GM21360 (cell line): Measurements from ENCODE around the gene REEP5.
"Not testable (repeated sequence)": the region's sequence is repeated elsewhere in the genome, so short reads cannot be mapped to it uniquely, and the experiment has no call there.

Experiments used
- ATAC-seq: cut with Tn5 transposase; IDR thresholded peaks from one replicate; pipeline ENCODE4 v1.9.1; 2021; ENCODE audit warnings: mild to moderate bottlenecking, moderate library complexity; ENCODE audit not compliant: unreplicated experiment

REEP5 gene

GRCh38 chr5:112921833-112922817 is at the start of gene REEP5:
REEP5 (minus strand) TSS chr5:112922227; CDS start chr5:112922190, 37 bp downstream.
- peak; percentile 51 for ATAC-seq

GRCh38 chr5:112971276-112971675 is 49.2 kb upstream of the REEP5 start:
- no peak for ATAC-seq

- no peak for ATAC-seq
Observed at GRCh38 chr5:112968411-112969106, 46.5 kb upstream of the REEP5 start.

GRCh38 chr5:112967520-112968083 is 45.6 kb upstream of the REEP5 start:
- no peak for ATAC-seq

GRCh38 chr5:112965733-112966306 is 43.8 kb upstream of the REEP5 start:
- no peak for ATAC-seq

GRCh38 chr5:112963374-112963733 is 41.3 kb upstream of the REEP5 start:
- not testable (repeated sequence) for ATAC-seq

- no peak for ATAC-seq
Observed at GRCh38 chr5:112960863-112961504, 39.0 kb upstream of the REEP5 start.

GRCh38 chr5:112960315-112960714 is 38.3 kb upstream of the REEP5 start:
- ATAC-seq, result no peak

- ATAC-seq, result not testable (repeated sequence)
Observed at GRCh38 chr5:112959872-112960271, 37.8 kb upstream of the REEP5 start.

- peak; percentile 83 for ATAC-seq
Observed at GRCh38 chr5:112958093-112959088, 36.4 kb upstream of the REEP5 start.

GRCh38 chr5:112957036-112957808 is 35.2 kb upstream of the REEP5 start:
- no peak for ATAC-seq

GRCh38 chr5:112956606-112957005 is 34.6 kb upstream of the REEP5 start:
- no peak for ATAC-seq

GRCh38 chr5:112951124-112951702 is 29.2 kb upstream of the REEP5 start:
- ATAC-seq, result no peak

GRCh38 chr5:112948458-112948857 is 26.4 kb upstream of the REEP5 start:
- no peak for ATAC-seq

- ATAC-seq, result no peak
Observed at GRCh38 chr5:112940670-112941069, 18.6 kb upstream of the REEP5 start.

- no peak for ATAC-seq
Observed at GRCh38 chr5:112938286-112938685, 16.3 kb upstream of the REEP5 start.

- no peak for ATAC-seq
Observed at GRCh38 chr5:112935675-112936074, 13.6 kb upstream of the REEP5 start.

- ATAC-seq, result no peak
Observed at GRCh38 chr5:112934366-112934663, 12.3 kb upstream of the REEP5 start.
